MCF 10A (cell line): ENCODE measurements around the gene FCRL3. TPM values are rescaled to one million over a fixed set of nuclear protein-coding genes. Genes with fewer than 3 reads are reported as not detected.

Experiments
- BruUV-seq: library from RNA; stranded (reverse); fragments of 400-500 nt; replicated peaks from 2 replicates; lab custom pipeline; 2021; lab: Mats Ljungman, UMichigan
- CTCF ChIA-PET: fragments of 300-600 bp; sonication (Branson Sonifier 250); formaldehyde crosslinking; extraction: SDS; loops from one replicate; lab custom pipeline; 2021; ENCODE audit warnings: antibody characterized with exemption, inconsistent platforms; lab: Yijun Ruan, JAX
- POLR2A ChIA-PET: fragments of 300-600, 350-650 bp; sonication (Branson Sonifier 250); formaldehyde crosslinking; extraction: SDS; loops from one replicate; lab custom pipeline; 2020; ENCODE audit warnings: antibody characterized with exemption, inconsistent platforms; lab: Yijun Ruan, JAX
- DNase-seq: peaks from one replicate; pipeline ENCODE4 v3.0.0-alpha.2; 2018; ENCODE audit not compliant: unreplicated experiment
- H3K27ac Mint-ChIP-seq: one replicate; pipeline ENCODE4 v1.8.0; 2022; ENCODE audit warnings: mild to moderate bottlenecking, low read depth, mixed read lengths; ENCODE audit not compliant: unreplicated experiment
- H3K27me3 Mint-ChIP-seq: one replicate; pipeline ENCODE4 v1.8.0; 2022; ENCODE audit warnings: mixed read lengths; ENCODE audit not compliant: insufficient read depth, unreplicated experiment
- H3K36me3 Mint-ChIP-seq: one replicate; pipeline ENCODE4 v1.8.0; 2022; ENCODE audit warnings: mild to moderate bottlenecking, moderate library complexity, mixed read lengths; ENCODE audit not compliant: insufficient read depth, unreplicated experiment
- H3K4me1 Mint-ChIP-seq: one replicate; pipeline ENCODE4 v1.8.0; 2022; ENCODE audit warnings: mixed read lengths; ENCODE audit not compliant: insufficient read depth, unreplicated experiment
- H3K4me3 Mint-ChIP-seq: one replicate; pipeline ENCODE4 v1.8.0; 2022; ENCODE audit warnings: mild to moderate bottlenecking, moderate library complexity, mixed read lengths; ENCODE audit not compliant: unreplicated experiment
- H3K9me3 Mint-ChIP-seq: one replicate; pipeline ENCODE4 v1.8.0; 2022; ENCODE audit warnings: mixed read lengths; ENCODE audit not compliant: unreplicated experiment
- CTCF ChIP-seq: fragments of 200-600 bp; IDR thresholded peaks from one replicate; pipeline ENCODE4 v1.8.0; 2022; ENCODE audit warnings: antibody characterized with exemption, mild to moderate bottlenecking; ENCODE audit not compliant: unreplicated experiment
- intact Hi-C: fragments of 100-400 bp; cut with micrococcal nuclease; formaldehyde crosslinking; loops from 2 replicates; pipeline ENCODE4 v1.14.1; 2022
- total RNA-seq: library from RNA; stranded (reverse); gene quantifications from 2 replicates; pipeline ENCODE4 v1.2.3, GENCODE V29; 2022

Gene FCRL3
- total RNA-seq, 1 experiment from 2014 or later: not detected

DNA sequence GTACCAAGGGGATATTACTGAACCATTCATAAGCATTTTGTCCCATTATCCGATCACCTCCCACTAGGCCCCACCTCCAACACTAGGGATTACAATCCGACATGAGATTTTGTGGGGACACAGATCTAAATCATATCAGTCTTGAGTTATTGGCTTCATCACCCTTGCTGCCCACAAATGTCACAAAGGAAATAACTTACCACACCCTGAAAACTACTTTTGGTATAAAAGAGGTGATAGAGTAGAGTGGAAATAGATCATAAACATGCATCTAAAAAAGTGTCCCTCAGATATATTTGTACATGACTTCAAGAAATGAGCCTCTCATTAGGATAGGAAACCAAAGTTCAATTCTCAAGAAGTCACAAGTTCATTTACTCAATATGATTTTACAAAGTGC lies 22.6 kb upstream of the FCRL3 start:
- no peaks in the 10 kb centered on the region for H3K36me3 Mint-ChIP-seq
- peaks cover 27% of the 10 kb centered on the region for H3K27me3 Mint-ChIP-seq
- no peak for TF ChIP-seq CTCF
- H3K9me3 Mint-ChIP-seq: peaks cover 8% of the 10 kb centered on the region
- no peak overlapping the region for H3K4me3 Mint-ChIP-seq
- BruUV-seq: no TSS peak
- ChIA-PET CTCF (interaction anchor here (1.4 kb wide), 1 partner anchor 32 kb away, joined by 9 read pairs; no protein-coding TSS in a partner anchor), POLR2A (no interaction called here)
- H3K27ac Mint-ChIP-seq: no peak overlapping the region
- H3K4me1 Mint-ChIP-seq: no peaks in the 10 kb centered on the region
- intact Hi-C loops: no loop called here
- DNase-seq: no peak

- DNase-seq: no peak
- BruUV-seq: no TSS peak
- CTCF ChIA-PET: no interaction called here
These were observed 21.4 kb upstream of the FCRL3 start for GRCh38 chr1:157721985-157722384.

DNA sequence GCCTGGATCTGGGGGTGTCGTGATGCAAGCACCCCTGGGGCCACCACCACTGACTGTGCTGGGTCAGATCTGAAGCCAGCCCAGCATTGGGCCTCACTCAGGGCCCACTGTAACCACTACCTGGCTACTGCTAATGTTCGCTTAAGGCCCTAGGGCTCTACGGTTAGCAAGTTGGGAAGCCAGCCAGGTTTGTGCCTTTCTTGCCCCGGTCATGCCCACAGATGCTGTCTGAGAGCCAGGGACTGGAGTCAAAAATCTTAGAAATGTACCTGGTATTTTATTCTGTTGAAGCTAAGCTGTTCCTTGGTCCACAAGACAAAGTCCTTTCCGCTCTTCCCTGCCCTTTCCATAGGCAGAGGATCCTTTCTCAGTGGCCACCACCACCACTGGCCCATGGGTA lies 15.2 kb upstream of the FCRL3 start:
- peaks cover 60% of the 10 kb centered on the region for H3K27me3 Mint-ChIP-seq
- H3K36me3 Mint-ChIP-seq: no peaks in the 10 kb centered on the region
- no peaks in the 10 kb centered on the region for H3K4me1 Mint-ChIP-seq
- H3K9me3 Mint-ChIP-seq: no peaks in the 10 kb centered on the region
- H3K4me3 Mint-ChIP-seq: no peak overlapping the region
- DNase-seq: no peak
- ChIA-PET POLR2A (no interaction called here), CTCF (interaction anchor here (0.8 kb wide), 1 partner anchor 135 kb away, joined by 3 read pairs; no protein-coding TSS in a partner anchor)
- intact Hi-C loops: no loop called here
- BruUV-seq: no TSS peak
- no peak overlapping the region for H3K27ac Mint-ChIP-seq
- TF ChIP-seq CTCF: no peak

More at GRCh38 chr1:157721985-157722384, 21.4 kb upstream of the FCRL3 start:
- H3K27ac Mint-ChIP-seq: no peak overlapping the region
- H3K27me3 Mint-ChIP-seq: peaks cover 27% of the 10 kb centered on the region
- H3K9me3 Mint-ChIP-seq: peaks cover 8% of the 10 kb centered on the region
- POLR2A ChIA-PET: no interaction called here
- H3K4me3 Mint-ChIP-seq: no peak overlapping the region
- no peaks in the 10 kb centered on the region for H3K4me1 Mint-ChIP-seq
- TF ChIP-seq CTCF: no peak
- no peaks in the 10 kb centered on the region for H3K36me3 Mint-ChIP-seq
- intact Hi-C loops: no loop called here

DNA sequence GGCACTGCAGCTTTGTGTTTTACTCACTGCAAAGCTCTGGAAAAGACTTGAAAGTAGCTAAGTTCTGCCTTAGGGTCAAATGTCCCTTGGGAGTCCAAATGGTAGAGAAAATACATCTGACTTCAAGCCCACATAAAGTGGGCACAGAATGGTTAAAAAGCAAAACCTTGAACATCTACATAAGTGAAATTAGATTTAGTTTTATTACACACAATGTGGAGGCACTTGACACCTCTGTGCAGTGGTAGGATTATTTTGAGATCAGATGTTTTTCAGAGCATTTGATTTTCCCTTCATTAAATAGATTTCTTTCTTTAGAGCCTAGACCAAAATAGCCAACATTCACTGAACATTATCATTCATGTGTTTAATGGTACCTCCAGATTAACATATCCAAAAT lies 11.2 kb upstream of the FCRL3 start:
- Mint-ChIP-seq H3K9me3 (no peaks in the 10 kb centered on the region), H3K4me1 (no peaks in the 10 kb centered on the region), H3K27me3 (peaks cover 86% of the 10 kb centered on the region), H3K27ac (no peak overlapping the region), H3K4me3 (no peak overlapping the region), H3K36me3 (no peaks in the 10 kb centered on the region)
- intact Hi-C loops: no loop called here
- ChIA-PET POLR2A (no interaction called here), CTCF (interaction anchor here (0.7 to 2.8 kb wide), 2 partner anchors 20 to 53 kb away, joined by 3 to 17 read pairs; no protein-coding TSS in a partner anchor)
- DNase-seq: no peak
- BruUV-seq: no TSS peak
- no peak for TF ChIP-seq CTCF
